ENCODE results near the gene NBPF8. TPM values are rescaled to one million over a fixed set of nuclear protein-coding genes. Genes with fewer than 3 reads are reported as not detected.
A peak's percentile ranks its signal among the peaks of the same experiment; 100 is the strongest.
"Not testable (repeated sequence)": the region's sequence is repeated elsewhere in the genome, so short reads cannot be mapped to it uniquely, and the experiment has no call there.

Gene NBPF8, protein sequence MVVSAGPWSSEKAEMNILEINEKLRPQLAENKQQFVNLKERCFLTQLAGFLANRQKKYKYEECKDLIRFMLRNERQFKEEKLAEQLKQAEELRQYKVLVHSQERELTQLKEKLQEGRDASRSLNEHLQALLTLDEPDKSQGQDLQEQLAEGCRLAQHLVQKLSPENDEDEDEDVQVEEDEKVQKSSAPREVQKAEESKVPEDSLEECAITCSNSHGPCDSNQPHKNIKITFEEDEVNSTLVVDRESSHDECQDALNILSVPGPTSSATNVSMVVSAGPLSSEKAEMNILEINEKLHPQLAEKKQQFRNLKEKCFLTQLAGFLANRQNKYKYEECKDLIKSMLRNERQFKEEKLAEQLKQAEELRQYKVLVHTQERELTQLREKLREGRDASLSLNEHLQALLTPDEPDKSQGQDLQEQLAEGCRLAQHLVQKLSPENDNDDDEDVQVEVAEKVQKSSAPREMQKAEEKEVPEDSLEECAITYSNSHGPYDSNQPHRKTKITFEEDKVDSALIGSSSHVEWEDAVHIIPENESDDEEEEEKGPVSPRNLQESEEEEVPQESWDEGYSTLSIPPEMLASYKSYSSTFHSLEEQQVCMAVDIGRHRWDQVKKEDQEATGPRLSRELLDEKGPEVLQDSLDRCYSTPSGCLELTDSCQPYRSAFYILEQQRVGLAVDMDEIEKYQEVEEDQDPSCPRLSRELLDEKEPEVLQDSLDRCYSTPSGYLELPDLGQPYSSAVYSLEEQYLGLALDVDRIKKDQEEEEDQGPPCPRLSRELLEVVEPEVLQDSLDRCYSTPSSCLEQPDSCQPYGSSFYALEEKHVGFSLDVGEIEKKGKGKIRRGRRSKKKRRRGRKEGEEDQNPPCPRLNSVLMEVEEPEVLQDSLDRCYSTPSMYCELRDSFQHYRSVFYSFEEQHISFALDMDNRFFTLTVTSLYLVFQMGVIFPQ
- 17.6 and 18.3 TPM in 2 replicates for total RNA-seq

DNA sequence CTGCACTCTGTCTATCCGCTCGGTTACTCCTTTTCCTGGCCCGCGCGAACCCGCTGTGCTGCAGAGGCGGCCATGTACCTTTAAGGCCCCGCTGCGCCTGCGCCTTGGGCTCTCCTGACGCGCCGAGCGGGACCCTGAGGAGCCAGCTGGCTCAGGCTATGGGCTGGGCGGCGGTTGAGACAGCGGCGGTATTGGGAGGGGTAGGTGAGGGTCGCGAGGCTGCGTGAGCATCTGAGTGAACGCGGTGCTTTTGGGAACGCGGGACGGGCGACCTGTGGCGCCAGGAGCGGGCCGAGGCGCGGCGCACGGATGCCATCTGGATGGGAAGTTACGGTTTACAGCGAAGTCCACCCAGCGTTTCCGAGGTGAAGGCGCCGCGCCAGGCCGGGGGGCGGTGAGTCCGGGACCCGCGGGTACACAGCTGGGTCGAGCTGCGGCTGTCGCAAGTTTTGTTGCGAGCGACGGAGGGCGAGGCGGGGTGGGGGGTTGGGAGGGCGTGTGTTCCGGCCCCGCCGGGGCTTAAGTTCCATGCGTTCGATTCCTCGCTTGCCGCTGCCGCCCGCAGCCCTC is at the start of gene NBPF8:
Gene NBPF8, plus strand, starts transcription at position 125 of the 570 bp plus-strand sequence. CDS start 21,488 bp downstream, outside the sequence.
- Mint-ChIP-seq H3K27ac (peak within 1 kb of the TSS; percentile 86), H3K4me3 (peak within 1 kb of the TSS; percentile 94)

GRCh38 chr1:120367709-120368108 is 47.1 kb upstream of the NBPF8 start:
- H3K9me3 Mint-ChIP-seq; H3K4me1 Mint-ChIP-seq; intact Hi-C loops (cut with micrococcal nuclease); H3K27me3 Mint-ChIP-seq; H3K36me3 Mint-ChIP-seq (ENCODE audit: low read depth); H3K27ac Mint-ChIP-seq; H3K4me3 Mint-ChIP-seq; DNase-seq: not testable (repeated sequence)

More for the DNA sequence above, at the start of gene NBPF8:
- peak; percentile 93 for DNase-seq
- intact Hi-C loops (cut with micrococcal nuclease); H3K4me1 Mint-ChIP-seq; H3K36me3 Mint-ChIP-seq (ENCODE audit: low read depth); H3K9me3 Mint-ChIP-seq; H3K27me3 Mint-ChIP-seq: not testable (repeated sequence)

DNA sequence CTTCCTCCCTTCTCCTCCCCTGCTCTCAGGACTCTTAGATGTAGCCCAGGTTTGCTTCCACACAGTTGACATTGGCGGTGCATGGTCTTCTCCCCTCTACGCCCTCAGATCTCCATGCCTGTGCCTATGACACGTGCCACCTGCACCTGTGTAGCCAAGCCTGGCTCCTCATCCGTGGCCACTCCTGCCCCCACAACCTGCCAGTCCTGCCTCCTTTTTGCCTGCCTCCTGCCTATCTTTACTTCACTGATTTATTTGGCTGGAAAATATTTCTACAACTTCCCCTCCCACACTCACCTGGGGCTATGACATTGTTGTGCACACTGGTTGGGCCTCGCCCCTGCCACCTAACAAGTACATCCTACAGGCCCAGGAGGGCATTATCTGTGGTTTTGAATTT is 28.2 kb upstream of the NBPF8 start:
- DNase-seq; H3K4me1 Mint-ChIP-seq; H3K4me3 Mint-ChIP-seq; H3K36me3 Mint-ChIP-seq (ENCODE audit: low read depth); H3K27ac Mint-ChIP-seq; intact Hi-C loops (cut with micrococcal nuclease); H3K9me3 Mint-ChIP-seq; H3K27me3 Mint-ChIP-seq: not testable (repeated sequence)

DNA sequence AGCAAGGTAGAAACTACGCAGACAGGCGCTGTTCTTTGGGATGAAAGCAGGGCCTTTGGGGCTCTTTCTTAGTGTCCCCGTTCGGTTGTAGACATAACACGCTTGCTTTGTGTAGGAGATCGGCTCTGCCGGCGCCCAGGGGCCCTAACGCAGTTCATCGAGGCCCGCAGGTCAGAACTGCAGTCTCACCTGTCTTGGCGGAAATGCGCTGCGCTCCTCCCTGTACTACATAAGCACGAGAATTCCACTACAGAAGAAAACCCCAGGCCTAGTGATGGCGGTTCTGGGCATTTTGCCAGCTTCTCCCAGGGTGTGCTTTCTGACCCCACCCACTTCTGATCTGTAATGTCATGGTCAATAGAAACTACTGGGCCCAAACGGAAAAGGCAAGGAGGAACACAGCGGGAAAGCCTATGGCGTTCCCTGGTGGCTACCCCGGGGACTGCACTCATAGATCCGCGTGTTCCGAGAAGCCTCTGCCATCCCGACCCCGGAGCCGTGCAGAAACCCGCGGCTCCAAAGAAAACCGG is 26.2 kb upstream of the NBPF8 start:
- H3K9me3 Mint-ChIP-seq; H3K27me3 Mint-ChIP-seq; H3K27ac Mint-ChIP-seq; H3K4me3 Mint-ChIP-seq; H3K4me1 Mint-ChIP-seq; H3K36me3 Mint-ChIP-seq (ENCODE audit: low read depth); intact Hi-C loops (cut with micrococcal nuclease): not testable (repeated sequence)
- DNase-seq: peak; percentile 80

DNA sequence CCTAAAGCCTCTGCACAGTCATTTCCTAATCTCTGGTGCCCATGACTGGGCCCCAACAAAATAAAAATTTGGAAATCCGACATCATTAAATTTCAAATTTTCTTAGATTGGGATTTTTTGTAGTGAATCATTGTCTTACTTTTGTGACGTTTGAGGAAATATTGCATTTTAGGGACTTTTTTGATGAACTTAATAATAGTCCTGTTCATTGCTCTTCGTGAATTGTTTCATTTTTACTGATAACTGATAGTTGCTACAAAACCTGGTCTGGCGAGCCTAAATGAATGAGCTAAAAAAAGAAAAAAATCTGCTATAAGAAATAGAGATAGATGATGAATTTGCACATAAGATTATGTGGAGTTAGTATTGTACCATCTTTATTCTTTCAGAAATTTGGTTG is 23.5 kb upstream of the NBPF8 start:
- H3K4me3 Mint-ChIP-seq; H3K27me3 Mint-ChIP-seq; H3K4me1 Mint-ChIP-seq; H3K36me3 Mint-ChIP-seq (ENCODE audit: low read depth); H3K27ac Mint-ChIP-seq; intact Hi-C loops (cut with micrococcal nuclease); H3K9me3 Mint-ChIP-seq; DNase-seq: not testable (repeated sequence)

GRCh38 chr1:120393316-120394232 is 21.3 kb upstream of the NBPF8 start:
- DNase-seq; H3K36me3 Mint-ChIP-seq (ENCODE audit: low read depth); H3K9me3 Mint-ChIP-seq; H3K4me3 Mint-ChIP-seq; H3K27me3 Mint-ChIP-seq; intact Hi-C loops (cut with micrococcal nuclease); H3K4me1 Mint-ChIP-seq; H3K27ac Mint-ChIP-seq: not testable (repeated sequence)

GRCh38 chr1:120405348-120405747 is 9.5 kb upstream of the NBPF8 start:
- H3K27me3 Mint-ChIP-seq; H3K4me3 Mint-ChIP-seq; H3K4me1 Mint-ChIP-seq; H3K27ac Mint-ChIP-seq; DNase-seq; intact Hi-C loops (cut with micrococcal nuclease); H3K9me3 Mint-ChIP-seq; H3K36me3 Mint-ChIP-seq (ENCODE audit: low read depth): not testable (repeated sequence)

DNA sequence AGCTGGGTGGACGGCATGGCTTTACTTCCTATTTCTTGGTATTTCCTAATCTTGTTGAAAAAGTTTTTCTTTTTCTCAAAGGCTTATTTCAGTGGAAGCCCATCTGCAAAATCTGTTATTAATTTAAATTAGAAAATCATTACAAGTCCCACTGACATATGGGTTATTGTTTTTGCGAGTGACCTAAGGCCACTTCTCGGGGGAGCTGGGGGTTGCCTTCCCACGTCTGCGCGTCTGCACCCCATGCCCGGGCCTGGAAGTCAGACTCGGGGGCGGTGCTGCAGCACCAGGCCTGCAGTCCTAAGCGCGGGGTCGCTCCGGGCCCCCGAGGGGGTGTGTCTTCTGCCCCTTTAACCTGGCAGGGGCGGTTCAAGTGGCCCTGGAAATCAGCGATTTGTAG is 384 bp upstream of the NBPF8 start:
- H3K4me1 Mint-ChIP-seq; intact Hi-C loops (cut with micrococcal nuclease); H3K27ac Mint-ChIP-seq; DNase-seq; H3K4me3 Mint-ChIP-seq; H3K27me3 Mint-ChIP-seq; H3K36me3 Mint-ChIP-seq (ENCODE audit: low read depth); H3K9me3 Mint-ChIP-seq: not testable (repeated sequence)

GRCh38 chr1:120415492-120415961 is 692 bp downstream of the NBPF8 start:
- H3K9me3 Mint-ChIP-seq; H3K27me3 Mint-ChIP-seq; intact Hi-C loops (cut with micrococcal nuclease); H3K36me3 Mint-ChIP-seq (ENCODE audit: low read depth); H3K4me1 Mint-ChIP-seq: not testable (repeated sequence)
- peak overlapping the region; percentile 84 for H3K27ac Mint-ChIP-seq
- DNase-seq: peak; percentile 84
- peak overlapping the region; percentile 94 for H3K4me3 Mint-ChIP-seq

GRCh38 chr1:120425063-120425462 is 10.2 kb downstream of the NBPF8 start:
- DNase-seq; intact Hi-C loops (cut with micrococcal nuclease); H3K4me3 Mint-ChIP-seq; H3K27ac Mint-ChIP-seq; H3K9me3 Mint-ChIP-seq; H3K27me3 Mint-ChIP-seq; H3K36me3 Mint-ChIP-seq (ENCODE audit: low read depth); H3K4me1 Mint-ChIP-seq: not testable (repeated sequence)

DNA sequence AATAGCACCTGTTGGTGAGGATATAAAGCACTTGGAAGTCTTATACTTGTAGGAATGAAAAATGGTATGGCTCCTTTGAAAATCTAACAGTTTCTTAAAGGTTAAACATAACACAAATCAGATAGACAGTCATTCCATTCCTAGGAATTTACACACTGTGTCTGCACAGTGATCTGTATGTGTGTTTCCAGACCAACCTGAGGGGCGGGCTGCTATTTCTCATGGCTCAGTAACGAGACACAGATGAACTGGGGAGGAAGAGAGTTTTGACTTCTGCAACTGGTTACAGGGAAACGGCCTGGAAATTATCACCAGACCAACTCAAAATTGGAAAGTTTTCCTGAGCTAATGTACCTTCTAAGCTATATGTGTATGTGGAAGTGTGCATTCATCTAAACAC is 16.8 kb downstream of the NBPF8 start:
- H3K27ac Mint-ChIP-seq; H3K9me3 Mint-ChIP-seq; H3K36me3 Mint-ChIP-seq (ENCODE audit: low read depth); H3K4me1 Mint-ChIP-seq; H3K4me3 Mint-ChIP-seq; DNase-seq; H3K27me3 Mint-ChIP-seq; intact Hi-C loops (cut with micrococcal nuclease): not testable (repeated sequence)

- not testable (repeated sequence) for H3K4me3 Mint-ChIP-seq, DNase-seq
These were observed 19.0 kb downstream of the NBPF8 start for GRCh38 chr1:120433831-120434230.

GRCh38 chr1:120449124-120449523 is 34.3 kb downstream of the NBPF8 start:
- peak; percentile 59 for DNase-seq
- H3K4me1 Mint-ChIP-seq; H3K27me3 Mint-ChIP-seq; intact Hi-C loops (cut with micrococcal nuclease); H3K9me3 Mint-ChIP-seq; H3K36me3 Mint-ChIP-seq (ENCODE audit: low read depth); H3K4me3 Mint-ChIP-seq: not testable (repeated sequence)
- H3K27ac Mint-ChIP-seq: peak overlapping the region; percentile 34

More at GRCh38 chr1:120433831-120434230, 19.0 kb downstream of the NBPF8 start:
- H3K9me3 Mint-ChIP-seq; H3K36me3 Mint-ChIP-seq (ENCODE audit: low read depth); intact Hi-C loops (cut with micrococcal nuclease); H3K4me1 Mint-ChIP-seq; H3K27ac Mint-ChIP-seq; H3K27me3 Mint-ChIP-seq: not testable (repeated sequence)

Data from activated CD4-positive, alpha-beta T cell treated with anti-CD3 and anti-CD28 coated beads, Interleukin-2, amount 10 ng/mL, durations not matched to agents 24 days and 14 days (primary cell).